ENCODE data around the gene TTC34.
"Not testable (repeated sequence)": the region's sequence is repeated elsewhere in the genome, so short reads cannot be mapped to it uniquely, and the experiment has no call there.

DNA sequence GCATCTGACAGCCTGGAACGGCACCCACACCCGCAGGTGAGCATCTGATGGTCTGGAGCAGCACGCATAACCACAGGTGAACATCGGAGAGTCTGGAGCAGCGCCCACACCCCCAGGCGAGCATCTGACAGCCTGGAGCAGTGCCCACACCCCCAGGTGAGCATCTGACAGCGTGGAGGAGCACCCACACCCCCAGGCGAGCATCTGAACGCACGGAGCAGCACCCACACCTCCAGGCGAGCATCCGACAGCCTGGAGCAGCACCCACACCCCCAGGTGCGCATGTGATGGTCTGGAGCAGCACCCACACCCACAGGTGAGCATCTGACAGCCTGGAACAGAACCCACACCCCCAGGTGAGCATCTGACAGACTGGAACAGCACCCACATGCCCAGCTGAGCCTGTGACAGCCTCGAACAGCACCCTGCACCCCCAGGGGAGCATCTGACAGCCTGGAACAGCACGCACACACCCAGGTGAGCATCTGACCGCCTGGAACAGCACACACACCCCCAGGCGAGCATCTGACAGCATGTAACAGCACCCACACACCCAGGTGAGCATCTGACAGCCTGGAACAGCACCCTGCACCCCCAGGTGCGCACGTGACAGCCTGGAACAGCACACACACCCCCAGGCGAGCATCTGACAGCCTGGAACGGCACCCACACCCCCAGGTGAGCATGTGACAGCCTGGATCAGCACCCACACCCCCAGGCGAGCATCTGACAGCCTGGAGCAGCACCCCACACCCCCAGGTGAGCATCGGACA lies 115.2 kb downstream of the TTC34 start:
- TF ChIP-seq, protein P1, sequence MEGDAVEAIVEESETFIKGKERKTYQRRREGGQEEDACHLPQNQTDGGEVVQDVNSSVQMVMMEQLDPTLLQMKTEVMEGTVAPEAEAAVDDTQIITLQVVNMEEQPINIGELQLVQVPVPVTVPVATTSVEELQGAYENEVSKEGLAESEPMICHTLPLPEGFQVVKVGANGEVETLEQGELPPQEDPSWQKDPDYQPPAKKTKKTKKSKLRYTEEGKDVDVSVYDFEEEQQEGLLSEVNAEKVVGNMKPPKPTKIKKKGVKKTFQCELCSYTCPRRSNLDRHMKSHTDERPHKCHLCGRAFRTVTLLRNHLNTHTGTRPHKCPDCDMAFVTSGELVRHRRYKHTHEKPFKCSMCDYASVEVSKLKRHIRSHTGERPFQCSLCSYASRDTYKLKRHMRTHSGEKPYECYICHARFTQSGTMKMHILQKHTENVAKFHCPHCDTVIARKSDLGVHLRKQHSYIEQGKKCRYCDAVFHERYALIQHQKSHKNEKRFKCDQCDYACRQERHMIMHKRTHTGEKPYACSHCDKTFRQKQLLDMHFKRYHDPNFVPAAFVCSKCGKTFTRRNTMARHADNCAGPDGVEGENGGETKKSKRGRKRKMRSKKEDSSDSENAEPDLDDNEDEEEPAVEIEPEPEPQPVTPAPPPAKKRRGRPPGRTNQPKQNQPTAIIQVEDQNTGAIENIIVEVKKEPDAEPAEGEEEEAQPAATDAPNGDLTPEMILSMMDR (IDR thresholded peaks at IDR 0.05) = not testable (repeated sequence)
- TF ChIP-seq POLR2AphosphoS5 (IDR thresholded peaks at IDR 0.05); POLR2A (IDR thresholded peaks at IDR 0.05); EP300 (IDR thresholded peaks at IDR 0.05; ENCODE audit: low read depth): not testable (repeated sequence)
